Measurements from ENCODE around the gene ITPRIPL2.

ITPRIPL2 gene

DNA sequence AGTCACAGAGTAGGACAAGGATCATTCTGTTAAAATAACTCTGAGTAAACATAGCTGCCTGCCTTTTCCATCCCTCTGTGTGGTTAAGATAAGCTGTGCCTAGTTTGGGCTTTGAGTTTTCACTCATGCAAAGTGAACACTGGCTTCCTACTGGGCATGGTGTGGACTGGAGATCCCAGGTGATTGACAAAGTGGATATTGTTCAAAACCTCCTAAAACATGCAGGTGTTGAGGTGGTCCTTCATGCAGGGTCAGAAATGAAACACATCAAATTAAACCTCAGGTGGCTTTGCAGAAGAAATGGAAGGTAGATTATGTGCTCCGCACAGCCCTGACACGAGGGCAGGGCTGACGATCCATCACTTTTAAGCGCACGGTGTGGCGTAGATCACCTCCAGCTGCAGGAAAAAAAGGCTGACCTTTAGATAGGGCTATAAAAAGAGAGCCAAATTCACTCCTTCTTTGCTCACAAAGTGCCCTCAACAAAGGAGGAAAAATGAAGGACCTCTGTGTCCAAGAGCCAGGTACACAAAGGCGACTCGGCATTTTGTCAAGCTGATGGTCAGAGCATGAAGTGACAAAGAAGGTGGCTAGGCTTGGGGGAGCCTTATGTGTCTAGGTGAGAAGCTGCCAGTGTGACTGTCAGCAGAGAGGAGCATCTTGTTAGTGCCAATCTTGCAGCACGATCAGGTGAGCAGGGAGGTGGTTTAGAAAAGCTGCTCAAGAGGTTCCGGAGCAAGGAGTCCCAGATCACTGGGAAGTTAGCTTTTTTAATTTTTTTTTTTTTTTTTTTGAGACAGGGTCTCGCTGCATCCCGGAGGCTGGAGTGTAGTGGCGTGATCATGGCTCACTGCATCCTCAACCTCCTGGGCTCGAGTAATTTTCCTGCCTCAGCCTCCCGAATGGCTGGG, 19.9 kb upstream of the ITPRIPL2 start:
- no peak for DNase-seq (ENCODE audit: low spot score)

DNA sequence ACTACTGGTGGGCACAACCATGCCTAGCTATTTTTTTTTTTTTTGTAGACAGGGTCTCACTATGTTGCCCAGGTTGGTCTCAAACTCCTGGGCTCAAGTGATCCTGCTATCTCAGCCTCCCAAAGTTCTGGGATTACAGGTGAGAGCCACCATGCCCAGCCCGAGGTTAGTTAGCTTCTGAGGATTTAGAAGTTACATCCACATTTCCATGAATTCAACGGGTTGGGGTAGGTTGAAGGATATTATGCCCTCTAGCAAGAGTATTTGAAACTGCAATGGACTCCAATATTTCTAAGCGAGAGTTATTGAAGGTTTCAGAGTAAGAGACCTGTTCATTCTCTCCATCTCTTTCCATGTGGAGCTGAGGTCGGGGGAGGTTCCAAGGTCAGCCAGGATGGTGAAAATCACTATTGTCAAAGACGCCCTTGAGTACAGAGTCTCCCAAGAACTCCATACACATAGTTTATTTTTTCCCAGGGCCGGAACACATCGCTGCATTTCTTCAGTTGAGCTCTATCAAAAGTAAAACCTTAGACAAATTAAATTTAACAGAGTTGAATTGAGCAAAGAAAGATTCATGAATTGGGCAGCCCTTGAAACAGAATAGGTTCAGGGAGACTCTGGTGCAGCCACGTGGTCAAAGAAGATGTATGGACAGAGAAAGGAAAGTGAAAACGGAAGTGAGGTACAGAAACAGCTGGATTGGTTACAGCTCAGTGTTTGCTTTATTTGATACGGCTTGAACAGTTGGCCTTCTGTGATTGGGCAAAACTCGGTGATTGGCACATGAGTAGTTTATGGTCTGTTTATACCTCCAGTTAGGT, 19.0 kb upstream of the ITPRIPL2 start:
- DNase-seq (ENCODE audit: low spot score): no peak

DNA sequence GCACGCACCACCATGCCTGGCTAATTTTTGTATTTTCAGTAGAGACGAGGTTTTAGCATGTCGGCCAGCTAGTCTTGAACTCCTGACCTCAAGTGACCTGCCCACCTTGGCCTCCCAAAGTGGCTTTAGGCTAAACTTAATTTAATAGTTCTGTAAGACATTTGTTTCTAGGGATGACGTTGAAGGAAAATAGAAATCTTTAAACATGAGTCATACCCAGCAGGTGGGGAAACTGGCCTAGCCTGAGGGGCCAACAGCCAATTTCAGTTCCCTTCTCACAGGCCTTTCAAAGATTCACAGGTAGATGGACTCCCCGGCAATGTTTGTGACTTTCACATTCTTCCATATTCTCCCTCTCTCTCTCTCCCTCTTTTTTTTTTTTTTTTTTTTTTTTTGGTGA, 18.1 kb upstream of the ITPRIPL2 start:
- DNase-seq (ENCODE audit: low spot score): no peak

DNA sequence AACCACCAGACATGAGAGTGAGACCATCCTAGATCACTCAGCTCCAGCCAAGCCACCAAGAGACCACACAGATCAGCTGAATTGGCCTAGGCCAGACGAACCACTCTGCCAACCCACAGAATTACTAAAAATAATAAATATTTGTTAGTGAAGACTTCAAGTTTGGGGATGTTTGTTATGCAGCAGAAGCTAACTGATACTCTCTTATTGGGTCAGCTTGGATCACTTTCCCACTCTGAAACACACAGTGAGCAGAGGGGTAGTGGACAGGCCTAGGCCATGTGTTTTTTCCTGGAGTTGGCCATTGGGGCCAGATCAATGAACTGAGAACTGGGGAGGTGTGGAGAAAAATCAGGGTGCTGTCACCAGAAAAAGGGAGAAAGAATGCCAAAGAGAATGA, 15.6 kb upstream of the ITPRIPL2 start:
- no peak for DNase-seq (ENCODE audit: low spot score)

DNA sequence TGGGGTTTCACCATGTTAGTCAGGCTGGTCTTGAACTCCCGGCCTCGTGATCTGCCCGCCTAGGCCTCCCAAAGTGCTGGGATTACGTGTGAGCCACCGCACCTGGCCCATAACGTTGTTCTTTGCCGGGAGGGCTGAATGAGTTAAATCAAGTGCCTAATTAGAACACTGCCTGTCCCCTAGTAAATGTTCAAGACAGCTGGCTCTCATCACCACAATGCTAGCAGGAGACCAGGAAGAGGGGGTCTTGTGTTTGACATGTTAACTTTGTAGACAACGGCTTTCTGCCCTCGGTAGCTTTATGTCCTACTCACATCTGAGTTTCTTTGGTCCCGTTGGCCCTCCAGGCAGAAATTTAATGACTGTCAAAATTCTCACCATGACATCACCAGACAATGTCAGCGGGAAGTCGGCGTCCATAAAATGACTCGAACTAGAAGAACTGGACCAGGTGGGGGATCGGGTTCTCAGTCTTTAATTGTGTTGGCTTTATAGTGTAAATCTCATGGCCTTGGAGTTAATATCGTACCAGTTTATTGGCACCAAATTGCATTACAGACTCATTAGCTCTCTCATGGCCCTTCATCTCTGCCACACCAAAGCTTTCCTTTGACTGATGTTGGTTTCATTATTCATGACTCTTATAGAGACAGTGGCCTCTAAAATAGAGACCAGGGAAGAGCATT, 11.4 kb upstream of the ITPRIPL2 start:
- no peak for DNase-seq (ENCODE audit: low spot score)

DNA sequence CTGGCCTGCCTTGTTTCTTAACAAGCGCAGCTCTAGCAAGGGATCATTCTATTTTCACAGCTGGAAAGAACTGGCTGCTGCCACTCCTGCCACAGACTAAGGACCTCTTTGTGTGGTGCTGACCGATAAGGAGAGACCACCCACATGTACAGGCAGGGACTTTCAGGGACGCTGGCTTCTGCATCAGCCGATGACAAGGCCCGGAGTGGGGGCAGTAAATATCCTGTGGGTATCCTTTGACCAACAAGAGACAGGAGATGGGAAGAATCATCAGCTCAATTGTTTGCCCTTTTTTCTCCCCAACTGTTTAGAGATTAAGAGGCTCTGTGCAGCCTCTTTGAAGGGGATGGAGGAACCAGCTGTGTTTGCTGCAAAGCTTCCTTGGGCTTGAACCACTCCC, 9.2 kb upstream of the ITPRIPL2 start:
- DNase-seq (ENCODE audit: low spot score): no peak

DNA sequence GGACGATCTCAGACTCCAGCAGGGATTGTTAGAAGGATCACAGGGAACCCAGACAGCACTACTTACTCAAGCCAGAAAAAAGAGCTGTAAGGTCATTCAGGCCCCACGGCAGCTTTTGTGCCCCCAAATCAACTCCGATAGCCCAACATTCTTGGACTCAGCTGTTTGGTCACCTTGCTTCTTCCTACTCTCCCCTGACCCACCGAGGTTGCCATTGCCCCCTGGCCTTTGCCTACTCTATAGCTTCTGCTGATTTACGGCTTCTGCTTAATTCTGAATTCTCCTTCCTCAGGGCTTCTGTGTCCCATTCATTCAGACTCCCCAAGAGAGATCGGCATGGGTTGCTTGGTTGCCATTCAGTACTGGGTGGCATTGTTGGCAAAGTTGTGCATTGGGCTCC, 8.6 kb upstream of the ITPRIPL2 start:
- no peak for DNase-seq (ENCODE audit: low spot score)

DNA sequence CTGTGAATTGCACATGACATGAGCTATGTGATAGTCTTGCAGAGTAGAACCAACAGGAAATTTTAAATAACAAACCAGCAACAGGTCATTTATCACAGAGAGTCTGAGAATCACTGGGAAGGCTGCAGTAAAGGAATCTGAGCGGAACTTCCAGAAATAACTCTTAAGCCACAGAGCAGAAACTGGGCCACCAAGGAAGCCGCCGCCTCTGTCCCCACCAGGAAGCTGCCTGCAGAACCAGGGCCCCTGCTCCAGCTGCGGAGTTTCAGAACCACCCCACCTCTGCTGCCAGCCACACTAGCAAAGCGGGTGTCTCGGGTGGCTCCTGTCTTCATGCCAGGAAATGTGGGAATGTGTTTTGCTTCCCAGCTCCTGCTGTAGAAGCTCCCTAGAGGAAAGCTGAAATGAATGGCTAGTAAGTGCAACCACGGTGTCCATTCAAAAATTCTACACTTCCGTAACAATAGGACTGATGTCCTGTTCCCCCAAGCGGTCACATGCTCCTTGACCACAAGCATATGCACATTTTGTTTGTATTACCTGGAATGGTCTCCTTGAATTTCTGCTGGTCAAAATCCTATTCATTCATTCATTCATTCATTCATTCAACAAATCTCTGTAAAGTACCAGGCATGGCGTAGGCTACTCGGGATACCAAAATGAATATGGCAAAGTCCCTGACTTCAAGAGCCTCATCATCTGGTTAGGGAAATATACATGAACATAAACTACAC, 7.7 kb upstream of the ITPRIPL2 start:
- no peak for DNase-seq (ENCODE audit: low spot score)

DNA sequence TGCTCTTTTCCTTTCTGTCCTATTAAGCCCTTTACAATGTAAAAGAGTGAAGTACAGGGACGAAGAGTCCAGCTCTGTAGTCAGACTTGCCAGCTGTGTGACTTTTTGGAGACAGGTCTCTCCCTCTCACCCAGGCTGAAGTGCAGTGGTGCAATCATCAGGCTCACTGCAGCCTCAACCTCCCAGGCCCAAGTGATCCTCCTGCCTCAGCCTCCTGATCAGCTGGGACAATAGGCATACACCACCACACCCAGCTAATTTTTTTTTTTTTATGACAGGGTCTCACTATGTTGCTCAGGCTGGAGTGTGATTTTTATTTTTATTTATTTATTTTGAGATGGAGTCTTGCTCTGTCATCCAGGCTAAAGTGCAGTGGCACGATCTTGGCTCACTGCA, 7.1 kb upstream of the ITPRIPL2 start:
- DNase-seq (ENCODE audit: low spot score): no peak

DNA sequence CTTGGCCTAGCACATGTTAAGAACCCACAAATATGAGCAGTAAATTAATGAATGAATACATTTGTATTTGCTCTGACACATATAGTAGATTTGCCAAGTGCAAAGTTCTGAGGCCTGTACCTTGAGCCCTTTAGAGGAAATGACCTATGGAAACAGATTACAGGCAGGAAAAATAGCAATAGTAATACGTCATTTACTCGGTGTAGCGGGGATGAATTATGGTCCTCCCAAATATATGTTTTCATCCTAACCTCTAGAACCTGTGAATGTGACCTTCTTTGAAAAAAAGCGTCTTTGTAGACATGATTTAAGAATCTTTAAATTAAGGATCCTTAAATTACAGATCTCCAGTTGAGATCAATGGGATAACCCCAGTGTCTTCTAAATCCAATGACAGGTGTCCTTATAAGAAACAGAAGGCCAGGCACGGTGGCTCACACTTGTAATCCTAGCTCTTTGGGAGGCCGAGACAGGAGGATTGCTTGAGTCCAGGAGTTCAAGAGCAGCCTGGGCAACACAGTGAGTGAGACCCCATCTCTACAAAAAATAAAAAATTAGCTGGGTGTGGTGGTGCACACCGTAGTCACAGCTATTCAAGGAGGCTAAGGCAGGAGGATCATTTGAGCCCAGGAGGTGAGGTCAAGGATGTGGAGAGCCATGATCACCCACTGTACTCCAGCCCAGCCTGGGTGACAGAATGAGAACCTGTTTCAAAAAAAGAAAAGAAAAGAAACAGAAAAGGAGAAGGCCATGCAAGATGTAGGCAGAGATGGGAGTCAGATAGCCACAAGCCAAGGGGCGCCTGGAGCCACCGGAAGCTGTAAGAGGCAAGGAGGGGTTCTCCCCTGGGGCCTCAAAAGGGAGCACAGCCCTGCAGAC, 5.1 kb upstream of the ITPRIPL2 start:
- DNase-seq (ENCODE audit: low spot score): no peak

DNA sequence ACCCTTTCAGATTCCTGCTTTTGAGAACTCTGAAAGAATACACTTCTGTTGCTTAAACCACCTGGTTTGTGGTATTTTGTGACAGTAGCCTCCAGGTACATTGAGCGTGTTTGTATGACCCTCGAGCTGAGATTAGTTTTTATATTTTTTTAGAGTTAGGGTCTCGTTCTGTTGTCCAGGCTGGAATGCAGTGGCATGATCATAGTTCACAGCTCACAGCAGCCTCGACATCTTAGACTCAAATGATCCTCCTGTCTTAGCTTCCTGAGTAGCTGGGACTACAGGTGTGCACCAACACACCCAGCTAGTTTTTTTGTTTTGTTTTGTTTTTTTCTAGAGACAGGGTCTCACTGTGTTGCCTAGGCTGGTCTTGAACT, 4.5 kb upstream of the ITPRIPL2 start:
- no peak for DNase-seq (ENCODE audit: low spot score)

DNA sequence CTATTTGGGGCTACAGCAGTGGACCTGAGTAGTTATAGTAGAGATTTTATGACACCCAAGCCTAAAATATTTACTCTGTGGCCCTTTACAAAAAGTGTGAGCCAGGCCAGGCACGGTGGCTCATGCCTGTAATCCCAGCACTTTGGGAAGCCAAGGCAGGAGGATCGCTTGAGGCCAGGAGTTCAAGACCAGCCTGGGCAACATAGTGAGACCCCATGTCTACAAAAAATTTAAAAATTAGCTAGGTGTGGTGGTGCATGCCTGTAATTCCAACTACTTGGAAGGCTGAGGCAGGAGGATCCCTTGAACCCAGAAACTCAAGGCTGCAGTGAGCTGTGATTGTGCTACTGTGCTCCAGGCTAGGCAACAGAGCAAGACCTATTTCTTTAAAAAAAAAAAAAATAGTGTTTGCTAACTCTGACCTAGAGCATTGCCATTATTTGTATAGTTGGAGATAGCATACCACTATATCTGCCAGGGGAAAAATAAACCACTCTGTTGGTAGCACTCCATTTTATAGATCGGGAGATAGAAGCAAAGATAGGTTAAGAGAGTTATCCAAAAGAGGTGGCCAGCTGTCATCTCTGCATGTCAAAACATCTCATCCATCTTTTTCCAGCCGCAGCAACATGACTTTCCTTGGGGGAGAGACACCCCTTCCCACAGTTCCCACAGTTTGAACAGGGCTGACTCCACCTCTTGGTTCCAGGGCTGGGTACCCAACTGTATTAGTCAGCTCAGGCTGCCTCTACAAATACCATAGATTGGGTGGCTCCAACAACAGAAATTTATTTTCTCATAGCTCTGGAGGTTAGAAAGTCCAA, 3.0 kb upstream of the ITPRIPL2 start:
- no peak for DNase-seq (ENCODE audit: low spot score)

DNA sequence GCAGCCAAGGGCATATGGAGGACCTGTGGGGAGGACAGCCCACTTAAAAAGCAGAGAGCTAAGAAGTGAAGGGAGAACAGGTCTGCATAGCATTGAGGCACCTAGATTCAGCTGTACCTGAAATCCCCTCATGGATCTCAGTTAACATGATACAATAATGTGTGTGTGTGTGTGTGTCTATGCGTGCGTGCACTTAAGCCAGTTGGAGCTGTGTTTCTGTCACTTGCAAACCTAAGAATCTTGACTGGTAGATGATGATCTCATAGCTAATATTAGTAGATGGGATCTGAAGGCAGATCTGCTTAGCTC, 1.7 kb upstream of the ITPRIPL2 start:
- no peak for DNase-seq (ENCODE audit: low spot score)

DNA sequence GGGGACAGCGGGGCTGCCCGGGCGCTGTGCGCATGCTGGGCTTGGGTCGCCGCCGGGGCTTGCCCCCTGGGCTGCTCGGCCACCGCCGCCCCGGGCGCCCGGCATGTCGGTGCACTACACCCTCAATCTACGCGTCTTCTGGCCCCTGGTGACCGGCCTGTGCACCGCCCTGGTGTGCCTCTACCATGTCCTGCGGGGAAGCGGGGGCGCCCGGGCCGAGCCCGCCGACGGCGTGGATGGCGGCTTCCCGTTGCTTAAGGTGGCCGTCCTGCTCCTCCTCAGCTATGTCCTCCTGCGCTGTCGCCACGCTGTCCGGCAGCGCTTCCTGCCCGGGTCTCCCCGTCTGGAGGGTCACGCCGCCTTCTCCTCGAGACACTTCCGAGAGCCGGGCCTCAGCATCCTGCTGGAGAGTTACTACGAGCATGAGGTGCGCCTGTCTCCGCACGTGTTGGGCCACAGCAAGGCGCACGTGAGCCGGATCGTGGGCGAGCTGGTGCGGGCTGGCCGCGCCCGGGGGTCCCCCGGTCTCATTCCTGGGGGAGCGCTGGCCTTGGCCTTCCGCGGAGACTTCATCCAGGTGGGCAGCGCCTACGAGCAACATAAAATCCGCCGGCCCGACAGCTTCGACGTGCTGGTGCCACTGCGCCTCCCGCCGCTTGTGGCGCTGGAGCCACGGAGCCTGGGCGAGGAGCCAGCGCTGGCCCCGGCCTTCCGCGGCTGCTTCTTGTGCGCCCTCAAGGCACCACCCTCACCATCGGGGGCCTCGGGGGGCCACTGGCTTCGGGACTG, 789 bp downstream of the ITPRIPL2 start:
- no peak for DNase-seq (ENCODE audit: low spot score)

DNA sequence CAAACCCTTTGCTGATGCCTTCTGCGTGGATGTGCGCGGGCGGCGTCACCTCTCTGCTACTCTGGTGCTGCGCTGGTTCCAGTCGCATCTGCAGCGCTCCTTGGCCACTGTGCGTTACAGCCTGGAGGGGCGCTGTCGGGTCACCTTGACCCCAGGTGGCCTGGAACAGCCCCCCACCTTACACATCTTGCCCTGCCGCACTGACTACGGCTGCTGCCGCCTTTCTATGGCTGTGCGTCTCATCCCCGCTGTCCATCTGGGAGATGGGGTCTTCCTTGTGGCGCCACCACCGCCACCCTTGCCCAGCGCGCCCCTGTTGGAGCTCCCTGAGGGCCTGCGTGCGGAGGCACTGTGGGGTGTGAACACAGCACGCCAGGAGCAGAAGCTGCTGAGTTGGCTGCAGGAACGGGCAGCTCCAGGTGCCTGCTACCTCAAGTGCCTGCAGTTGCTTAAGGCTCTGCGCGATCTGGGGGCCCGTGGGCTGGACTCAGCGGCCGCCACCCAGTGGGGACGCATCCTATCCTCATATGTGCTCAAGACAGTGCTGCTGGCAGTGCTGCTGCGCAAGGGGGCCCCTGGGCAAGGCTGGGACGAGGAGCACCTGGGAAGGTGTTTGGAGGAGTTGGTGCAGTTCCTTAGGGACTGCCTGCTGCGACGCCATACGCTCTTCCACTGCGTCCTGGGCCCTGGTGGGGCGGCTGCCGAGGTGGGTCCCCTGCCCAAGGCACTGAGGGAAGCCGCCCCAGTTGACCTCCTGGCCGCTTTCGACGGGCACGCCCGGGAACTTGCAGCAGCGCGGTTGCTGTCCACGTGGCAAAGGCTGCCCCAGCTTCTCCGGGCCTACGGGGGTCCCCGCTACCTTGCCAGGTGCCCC, 1.6 kb downstream of the ITPRIPL2 start:
- DNase-seq (ENCODE audit: low spot score): no peak

DNA sequence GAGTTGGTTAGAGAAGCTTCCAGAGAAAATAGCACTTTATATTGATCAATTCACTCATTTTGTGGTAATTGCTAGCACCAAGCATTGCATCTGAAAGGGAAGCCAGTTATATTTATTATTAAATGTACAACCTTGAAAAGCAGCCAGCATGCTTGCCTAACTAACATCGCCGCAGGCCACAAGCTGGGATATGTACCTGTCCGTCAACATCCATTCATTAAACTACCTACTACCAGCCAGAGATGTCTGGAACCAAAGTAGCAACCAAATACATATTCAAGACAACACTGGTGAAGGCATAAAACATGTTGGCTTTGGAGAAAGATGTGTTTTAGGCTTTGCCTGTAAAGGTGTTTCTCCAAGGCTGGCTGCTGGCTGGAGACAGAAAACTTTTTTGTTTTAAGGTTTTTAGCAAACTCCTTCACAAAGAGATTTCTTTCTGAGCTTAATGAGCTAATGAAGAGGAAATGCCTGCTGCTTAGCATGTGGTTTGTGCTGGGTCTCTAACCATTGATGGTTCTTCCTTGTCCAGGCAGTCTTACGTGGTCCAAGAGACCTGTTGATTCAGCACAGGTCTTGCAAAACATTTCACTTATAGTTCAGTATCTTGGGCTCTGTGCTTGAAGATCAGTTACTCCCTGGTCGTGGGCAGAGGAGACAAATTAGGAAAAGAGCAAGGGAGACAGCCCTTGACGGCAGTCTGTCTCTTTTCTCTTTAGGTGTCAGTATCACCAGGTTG, 3.1 kb downstream of the ITPRIPL2 start:
- no peak for DNase-seq (ENCODE audit: low spot score)

DNA sequence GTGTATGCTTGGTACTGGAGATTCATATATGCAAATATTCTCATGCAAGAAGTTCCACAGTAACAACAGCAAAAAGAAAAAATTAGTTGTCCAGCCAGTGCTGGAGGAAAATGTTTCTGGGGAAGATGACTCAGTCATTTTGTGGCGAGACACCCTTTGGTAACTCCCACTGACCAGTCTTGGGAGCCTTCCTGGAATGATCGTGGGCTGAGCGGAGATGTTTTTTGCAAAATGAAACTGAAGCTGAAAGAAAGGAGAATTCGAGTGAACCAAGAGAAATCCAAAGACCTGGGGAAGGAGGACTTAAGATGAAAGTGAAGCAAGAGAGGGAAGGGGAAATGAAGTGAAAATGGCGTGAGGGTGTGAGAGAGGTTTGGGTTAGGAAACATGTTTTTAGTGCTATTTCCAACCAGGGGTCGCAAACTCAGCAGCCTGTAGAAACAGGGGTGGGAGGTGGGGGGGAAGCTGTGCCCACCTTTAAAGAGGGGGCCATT, 5.2 kb downstream of the ITPRIPL2 start:
- DNase-seq (ENCODE audit: low spot score): no peak

DNA sequence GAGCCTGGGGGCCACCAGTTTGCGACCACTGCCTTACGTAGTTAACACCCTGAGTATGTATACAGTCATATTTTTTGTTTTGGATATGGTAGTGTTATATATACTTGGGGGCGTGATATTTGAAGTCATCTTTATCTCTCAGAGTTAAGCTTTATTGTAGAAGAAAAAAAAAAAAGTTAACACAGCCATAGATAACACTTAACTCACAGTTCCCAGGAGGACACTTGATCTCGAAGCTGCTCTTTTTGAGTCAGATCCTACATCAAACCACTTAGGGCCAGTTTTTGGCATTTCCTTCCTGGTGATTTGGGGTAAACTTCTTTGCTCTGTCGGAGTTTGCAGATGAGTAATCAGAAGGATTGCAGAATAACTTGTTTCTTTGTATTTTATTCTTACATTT, 5.8 kb downstream of the ITPRIPL2 start:
- DNase-seq (ENCODE audit: low spot score): no peak

All from hematopoietic multipotent progenitor cell treated with erythropoietin and hydrocortisone succinate and interleukin-3 and kit ligand, for 15 days (in vitro differentiated cells).